ENCODE results near the gene RHCG.

The RHCG gene

DNA sequence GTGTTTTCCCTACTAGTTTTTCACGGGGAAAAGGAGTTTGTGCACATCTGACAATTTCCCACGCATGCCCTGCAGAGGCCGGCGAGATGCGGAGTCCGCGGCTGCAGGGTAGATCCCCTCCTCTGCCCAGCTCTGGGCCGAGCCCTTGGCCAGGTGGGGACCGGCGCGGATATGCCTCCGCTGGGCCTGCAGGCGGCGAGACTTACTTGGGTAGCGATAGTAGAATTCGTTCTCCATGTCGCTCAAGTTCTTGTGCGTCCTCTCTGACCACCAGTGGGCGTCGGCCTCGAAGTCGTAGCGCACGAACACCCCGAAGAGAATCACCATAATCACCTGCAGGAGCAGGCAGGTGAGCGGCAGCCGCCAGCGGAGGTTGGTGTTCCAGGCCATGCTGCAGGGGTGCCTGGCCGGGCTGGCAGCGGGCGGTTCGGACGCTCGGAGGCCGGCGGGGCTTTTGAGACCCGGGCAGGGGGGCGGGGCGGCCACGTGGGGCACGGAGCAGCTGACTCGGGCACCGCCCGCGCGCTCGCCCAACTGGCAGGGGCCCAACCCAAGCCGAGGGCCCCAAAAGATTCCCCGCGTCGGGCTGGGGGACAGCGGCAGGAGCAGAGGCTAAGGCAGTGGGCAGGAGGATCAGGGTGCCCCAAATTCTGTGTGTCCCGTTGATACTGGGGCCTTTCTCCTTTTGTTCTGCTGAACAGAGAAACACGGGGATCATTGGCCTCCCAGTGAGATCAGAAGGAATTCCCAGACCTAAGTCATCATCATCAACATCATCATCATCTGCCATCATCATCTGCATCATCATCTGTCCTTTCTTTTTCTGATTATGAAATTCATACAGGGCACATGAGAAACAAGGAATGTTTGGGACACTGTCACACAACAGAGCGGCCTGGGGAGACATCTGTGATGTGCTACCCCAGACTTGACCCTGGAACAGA is at the start of gene RHCG:
Gene RHCG, minus strand, starts transcription at position 429 of the 944 bp plus-strand sequence. Its CDS starts 39 bp downstream, at position 390.
- DNase-seq (ENCODE audit: low read depth in 1 of 2, low spot score in 1 of 2), result no peak

DNA sequence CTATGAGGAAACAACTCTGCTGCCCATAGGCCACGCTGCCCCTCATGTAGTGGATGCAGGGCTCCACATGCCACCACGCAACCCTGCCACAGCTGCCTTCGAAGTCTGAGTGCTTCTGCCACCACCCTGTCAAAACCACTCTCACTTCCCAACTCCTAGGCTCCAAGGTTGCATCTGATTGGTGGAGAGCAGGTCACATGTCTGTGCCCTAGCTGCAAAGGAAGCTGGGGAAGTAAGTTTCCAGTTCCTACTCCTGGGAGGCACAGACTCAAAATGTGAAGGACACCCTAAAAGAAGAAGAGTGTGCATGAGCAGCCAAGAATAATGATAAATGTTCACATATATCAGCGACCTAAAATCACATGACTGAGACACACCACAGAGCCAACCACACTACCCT is 47.0 kb upstream of the RHCG start:
- DNase-seq (ENCODE audit: low read depth in 1 of 2, low spot score in 1 of 2), result no peak

DNA sequence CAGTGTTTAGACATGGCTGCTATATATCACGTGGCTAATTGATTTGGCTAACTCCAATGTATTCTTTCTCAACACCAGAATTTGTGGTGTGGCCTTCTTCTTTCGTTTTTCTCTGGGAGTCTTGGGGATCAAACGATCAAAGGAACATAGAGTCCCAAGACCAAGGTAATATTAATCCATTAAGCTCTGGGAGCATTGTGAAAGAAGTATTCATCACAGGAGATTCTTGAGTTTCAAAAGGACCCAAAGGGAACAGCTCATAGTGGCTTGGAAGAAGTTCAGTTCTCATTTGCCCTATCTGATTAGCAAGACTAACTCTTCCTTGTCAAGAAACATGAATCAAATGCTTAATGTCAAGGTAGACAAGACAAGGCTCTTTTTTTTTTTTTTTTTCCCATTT is 46.0 kb upstream of the RHCG start:
- DNase-seq (ENCODE audit: low read depth in 1 of 2, low spot score in 1 of 2), result no peak

DNA sequence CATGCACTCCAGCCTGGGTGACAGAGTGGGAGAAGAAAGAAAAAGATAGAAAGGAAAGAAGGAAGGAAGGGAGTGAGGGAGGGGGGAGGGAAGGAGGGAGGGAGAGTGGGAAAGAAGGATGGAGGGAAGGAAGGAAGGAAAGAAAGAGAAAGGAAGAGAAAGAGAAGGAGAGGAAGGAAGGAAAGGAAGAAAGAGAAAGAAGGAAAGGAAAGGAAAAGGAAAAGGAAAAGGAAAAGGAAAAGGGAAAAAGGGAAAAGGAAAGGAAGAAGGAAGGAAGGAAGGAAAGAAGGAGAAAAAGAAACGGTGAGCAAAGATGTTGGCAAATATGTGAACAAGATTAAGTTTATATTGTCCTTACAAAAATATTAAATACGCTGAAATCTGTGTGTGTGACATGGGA is 42.6 kb upstream of the RHCG start:
- DNase-seq (ENCODE audit: low read depth in 1 of 2, low spot score in 1 of 2), result no peak

DNA sequence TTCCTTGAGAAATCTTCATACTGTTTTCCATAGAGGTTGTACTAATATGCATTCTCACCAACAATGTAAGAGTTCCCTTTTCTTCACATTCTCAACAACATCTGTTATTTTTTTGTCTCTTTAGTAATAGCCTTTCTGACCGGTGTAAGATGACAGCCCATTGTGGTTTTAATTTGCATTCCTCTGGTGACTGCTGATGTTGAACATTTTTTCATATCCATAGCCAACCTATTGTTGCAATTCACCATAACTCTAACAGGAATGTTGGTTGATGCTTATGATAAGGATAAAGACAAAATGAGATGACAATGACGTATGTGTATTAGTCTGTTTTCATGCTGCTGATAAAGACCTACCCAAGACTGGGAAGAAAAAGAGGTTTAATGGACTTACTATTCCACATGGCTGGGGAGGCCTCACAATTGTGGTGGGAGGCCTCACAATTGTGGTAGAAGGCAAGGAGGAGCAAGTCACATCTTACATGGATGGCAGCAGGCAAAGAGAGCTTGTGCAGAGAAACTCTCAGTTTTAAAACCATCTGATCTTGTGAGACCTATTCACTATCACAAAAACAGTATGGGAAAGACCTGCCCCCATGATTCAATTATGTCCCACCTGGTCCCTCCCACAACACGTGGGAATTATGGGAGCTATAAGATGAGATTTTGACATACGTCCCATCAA is 37.6 kb upstream of the RHCG start:
- DNase-seq (ENCODE audit: low read depth in 1 of 2, low spot score in 1 of 2), result no peak

DNA sequence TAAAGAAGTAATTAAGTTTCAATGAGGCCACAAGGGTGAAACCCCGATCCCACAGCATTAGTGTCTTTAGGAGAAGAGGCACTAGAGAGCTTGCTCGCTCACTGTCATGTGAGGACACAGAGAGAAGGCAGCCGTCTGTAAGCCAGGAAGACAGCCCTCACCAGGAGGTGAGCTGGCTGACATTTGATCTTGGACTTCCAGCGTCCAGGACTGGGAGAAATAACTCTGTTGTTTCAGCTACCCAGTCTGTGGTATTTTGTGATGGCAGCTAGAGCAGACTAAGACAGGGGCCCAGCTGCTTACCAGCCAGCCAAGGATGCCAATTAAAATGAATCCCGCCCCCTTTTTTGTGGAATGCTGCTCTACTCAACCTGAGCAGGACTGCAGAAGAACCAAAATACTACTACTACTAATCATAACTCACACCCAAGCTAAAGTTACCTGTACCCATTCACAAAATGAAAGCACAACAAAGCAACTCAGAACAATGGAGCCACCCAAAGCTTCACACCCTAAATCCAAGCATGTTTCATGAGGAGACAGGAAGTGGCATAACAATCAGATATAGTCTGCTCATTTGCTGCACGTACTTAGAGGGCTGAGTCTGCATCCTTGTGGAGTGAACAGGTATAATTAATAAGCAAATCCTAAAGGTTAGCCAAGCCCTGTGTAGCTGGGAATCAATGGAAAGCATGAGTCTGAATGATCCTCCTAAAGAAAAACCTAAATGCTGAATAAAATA is 35.6 kb upstream of the RHCG start:
- DNase-seq (ENCODE audit: low read depth in 1 of 2, low spot score in 1 of 2), result no peak

DNA sequence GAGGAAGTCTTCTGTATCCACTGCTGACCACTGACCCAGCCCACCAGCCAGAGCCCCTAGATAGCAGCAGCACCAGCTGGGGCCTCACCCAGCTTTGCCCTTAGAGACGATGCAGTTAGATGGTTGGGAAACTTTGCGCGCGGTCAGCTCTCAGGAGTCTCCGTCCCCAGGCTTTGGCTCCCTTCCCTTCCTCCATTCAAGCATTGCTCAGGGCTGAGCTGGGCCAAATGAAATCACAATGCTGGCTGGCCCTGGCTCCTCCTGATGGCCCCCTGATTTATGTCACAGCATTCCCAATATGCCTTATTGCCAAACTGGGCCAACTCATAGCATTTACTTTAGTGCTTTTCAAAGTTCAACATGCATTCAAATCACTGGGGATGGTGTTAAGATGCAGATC is 34.6 kb upstream of the RHCG start:
- DNase-seq (ENCODE audit: low read depth in 1 of 2, low spot score in 1 of 2), result no peak

DNA sequence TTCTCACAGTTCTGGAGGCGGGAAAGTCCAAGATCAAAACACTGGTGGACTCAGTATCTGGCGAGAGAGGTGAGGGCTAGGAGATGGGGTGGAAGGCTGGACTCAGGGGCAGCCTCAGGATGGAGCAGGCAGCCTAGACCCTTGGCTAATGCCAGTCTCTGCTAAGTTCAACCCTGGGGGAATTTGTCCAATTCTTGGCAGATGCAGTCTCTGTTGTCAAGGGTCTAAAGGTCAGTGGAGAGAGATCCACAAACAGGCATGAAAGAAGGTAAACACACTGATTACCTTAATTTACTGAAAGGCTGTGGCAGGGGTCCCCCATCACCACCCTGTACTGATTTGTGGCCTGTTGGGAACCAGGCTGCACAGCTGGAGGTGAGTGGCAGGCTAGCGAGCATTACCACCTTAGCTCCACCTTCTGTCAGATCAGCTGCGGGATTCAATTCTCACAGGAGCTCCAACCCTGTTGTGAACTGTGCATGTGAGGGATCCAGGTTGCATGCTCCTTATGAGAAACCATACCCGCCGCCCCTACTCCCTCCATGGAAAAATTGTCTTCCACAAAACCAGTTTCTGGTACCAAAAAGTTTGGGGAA is 32.5 kb upstream of the RHCG start:
- no peak for DNase-seq (ENCODE audit: low read depth in 1 of 2, low spot score in 1 of 2)

DNA sequence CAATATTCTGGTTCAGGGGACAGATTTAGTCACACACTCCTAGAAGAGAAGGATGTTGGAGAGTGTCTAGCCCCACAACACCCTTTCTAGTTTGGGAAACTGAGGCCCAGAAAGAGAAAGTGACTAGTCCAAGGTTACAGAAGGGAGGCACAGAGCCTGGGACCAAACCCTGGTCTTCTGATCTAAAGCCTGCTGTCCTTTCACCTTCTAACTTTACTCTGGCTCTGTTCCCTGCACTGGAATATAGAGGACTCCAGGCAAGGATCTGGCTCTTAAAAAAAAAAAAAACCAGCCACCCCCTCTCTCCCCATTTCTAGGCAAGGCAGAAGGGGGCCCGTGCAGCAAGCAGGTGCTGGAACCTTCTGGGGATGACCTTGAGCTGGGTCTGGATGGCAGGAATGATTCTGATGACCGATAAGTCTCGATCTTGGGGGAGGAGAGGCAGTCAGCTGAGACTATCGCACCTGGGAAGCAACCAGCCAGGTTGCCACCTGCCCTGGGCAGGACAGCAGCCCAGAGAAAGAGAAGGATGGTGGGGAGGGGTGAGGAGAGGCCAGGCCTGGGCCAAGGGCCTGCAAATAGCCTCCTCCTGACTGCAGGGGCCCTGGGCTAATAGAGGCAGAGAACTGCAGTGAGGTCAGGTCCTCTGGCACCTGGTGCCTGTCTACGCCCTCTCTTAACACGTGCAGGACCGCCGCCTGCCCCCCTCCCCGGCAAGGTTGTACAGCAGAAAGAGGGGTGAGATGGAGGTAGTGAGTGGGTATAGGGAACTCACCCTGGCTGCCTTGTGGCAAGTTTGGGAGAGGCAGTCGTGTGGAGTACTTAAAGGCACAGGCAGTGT is 30.4 kb upstream of the RHCG start:
- no peak for DNase-seq (ENCODE audit: low read depth in 1 of 2, low spot score in 1 of 2)

DNA sequence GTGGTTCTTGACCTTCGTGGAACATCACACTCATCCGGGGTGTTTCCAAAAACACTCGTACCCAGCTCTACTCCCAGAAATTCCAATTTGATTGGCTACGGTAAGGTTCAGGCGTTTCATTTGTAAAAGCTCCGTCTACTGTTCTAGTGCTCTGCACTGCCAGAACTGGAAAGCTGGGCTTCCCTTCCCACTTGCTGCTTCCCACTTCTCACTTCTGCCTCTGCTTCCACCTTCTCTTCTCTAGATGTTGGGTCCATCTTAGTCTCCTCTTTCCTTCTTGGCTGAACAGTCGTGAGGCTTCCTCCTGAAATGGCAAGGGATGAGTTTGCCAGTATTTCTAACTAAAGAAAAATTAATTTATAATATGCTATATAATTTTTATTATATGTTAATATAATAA is 29.8 kb upstream of the RHCG start:
- no peak for DNase-seq (ENCODE audit: low read depth in 1 of 2, low spot score in 1 of 2)

DNA sequence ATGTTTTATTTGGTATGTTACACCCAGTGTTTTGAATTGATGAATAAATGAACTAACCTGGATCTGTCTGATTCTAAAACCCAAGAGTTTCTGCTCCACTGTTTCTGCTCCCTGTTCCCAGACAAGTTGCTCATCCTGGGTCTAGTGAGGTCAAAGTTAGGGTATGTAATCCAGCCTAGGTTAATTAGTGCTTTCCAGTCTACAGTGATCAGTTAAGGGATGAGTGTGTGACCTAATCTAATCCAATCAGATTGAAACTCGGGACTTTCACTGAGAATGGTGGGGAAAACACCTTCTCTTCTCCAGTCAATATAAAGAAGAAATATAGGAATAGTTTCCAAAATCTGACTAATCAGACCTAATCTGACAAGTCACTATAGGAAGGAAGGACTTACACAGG is 27.8 kb upstream of the RHCG start:
- no peak for DNase-seq (ENCODE audit: low read depth in 1 of 2, low spot score in 1 of 2)

DNA sequence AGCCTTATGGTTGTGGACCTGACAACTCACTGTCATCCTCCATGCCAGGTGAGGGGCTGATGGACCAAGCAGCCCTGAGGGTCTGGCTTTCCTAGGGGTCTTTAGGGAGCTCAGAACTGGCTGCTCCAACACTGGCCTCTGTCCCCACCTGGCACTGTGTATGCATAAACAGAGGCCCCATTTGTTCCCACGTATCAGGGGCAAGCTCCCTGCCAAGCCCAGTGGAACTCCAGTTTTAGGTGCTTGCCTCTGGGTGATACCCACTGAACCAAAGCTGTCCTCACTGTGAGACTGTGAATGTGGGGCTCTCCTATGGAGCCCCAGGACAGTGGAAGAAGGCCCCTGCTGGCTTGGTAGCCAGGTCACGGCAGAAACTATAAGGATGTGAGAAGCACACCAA is 26.7 kb upstream of the RHCG start:
- no peak for DNase-seq (ENCODE audit: low read depth in 1 of 2, low spot score in 1 of 2)

DNA sequence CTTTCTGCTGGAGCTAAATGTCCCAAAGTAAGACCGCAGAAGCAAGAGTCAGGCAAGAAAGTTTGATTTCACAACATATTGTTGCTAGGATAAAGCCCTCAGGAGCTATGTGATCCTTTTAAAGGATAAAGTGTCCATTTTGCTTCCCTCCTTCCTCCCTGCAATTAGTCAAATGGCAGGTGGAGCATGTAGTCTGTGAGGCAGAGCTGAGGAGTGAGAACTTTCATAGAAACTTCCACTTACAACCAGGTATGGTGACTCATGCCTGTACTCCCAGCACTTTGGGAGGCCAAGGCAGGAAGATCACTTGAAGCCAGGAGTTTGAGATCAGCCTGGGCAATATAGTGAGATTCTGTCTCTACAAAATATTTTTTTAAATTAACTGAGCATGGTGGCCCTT is 25.2 kb upstream of the RHCG start:
- DNase-seq (ENCODE audit: low read depth in 1 of 2, low spot score in 1 of 2), result no peak

DNA sequence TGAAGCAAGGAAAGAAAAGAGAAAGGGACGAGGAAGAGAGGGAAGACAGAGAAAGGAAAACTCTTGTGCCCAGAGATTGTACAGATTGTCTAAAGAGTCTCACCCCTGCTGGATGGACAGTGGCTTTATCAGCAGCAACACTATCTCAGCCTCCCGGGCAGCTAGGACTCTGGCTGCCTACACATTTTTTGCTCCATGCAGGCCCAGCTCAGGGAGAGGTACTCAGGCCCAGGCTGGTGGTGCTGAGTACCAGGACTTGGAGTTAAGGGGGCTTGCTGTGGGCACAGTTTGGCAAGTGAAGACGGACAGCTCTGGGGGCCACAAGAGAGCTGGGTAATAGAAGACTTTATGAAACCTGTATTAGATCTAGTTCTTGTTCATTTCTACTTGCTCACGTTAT is 19.1 kb upstream of the RHCG start:
- no peak for DNase-seq (ENCODE audit: low read depth in 1 of 2, low spot score in 1 of 2)

DNA sequence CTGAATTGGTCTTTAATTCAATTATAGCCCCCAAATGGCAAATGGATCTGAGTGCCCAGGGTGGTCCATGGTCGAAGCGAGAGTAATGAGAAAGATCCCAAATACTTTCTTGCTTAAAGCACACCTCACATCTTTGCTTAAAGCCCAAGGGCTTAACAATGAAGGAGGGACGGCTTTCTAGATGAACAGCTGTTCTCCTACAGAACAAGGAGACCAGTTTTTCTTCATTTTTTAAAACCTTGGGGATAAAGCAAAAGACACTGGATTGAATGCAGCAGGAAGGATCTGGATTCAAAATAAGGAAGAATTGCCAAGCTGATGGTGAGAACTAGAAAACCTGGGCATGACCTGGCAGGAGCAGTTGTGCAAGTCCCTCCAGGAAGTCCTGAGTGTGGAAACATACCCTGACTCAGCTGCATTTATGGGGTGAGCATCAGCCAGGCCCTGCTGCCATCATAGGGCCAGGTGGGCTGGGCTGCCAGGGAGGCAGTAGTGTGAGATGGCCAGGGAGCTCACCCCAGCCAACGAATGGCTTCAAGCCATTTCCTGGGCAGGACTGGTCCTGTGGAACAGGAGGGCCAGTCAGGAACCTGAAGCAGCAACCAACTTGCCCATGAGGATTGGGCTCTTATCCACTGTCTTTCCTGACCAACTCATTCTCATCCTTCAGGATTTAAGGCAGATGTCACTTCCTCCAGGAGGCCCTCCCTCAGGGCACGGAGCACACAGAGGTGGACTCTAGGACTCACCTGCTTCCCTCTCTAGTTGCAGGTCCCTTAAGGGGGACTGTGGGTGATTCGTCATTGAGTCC is 18.4 kb upstream of the RHCG start:
- DNase-seq (ENCODE audit: low read depth in 1 of 2, low spot score in 1 of 2), result no peak

DNA sequence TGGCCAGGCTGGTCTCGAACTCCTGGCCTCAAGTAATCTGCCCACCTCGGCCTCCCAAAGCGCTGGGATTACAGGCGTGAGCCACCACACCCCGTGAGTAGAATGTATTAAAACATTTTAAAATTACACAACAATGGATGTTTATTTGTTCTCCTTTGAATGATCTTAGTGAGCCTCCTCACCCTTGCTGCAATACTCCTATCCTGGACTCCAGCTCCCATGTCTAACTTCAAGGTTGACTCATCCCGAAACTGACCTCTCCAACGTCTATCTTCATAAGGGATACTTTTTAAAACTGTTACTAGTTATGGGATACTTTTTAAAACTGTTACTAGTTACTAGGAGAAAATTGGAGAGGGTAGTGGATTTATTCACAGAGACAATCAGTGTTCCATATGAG is 17.8 kb upstream of the RHCG start:
- DNase-seq (ENCODE audit: low read depth in 1 of 2, low spot score in 1 of 2), result no peak

DNA sequence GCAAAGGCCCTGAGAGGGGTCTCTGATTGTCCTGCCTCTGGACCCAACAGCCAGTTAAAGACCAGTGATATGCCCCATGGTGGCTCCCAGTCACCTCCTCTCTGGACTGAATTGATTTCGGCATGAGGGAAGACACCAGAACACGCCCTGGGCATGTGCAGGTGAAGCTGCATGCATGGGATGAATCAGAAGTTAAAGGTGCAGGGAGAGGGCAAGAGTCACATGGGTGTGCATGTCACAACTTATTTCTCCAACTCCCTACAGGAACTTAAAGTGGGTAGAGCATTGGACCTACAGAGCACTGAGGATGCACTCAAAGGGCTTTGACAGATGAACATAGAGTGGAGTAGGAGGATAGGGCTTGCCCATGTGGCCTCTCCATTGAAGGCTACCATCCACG is 16.9 kb upstream of the RHCG start:
- no peak for DNase-seq (ENCODE audit: low read depth in 1 of 2, low spot score in 1 of 2)

DNA sequence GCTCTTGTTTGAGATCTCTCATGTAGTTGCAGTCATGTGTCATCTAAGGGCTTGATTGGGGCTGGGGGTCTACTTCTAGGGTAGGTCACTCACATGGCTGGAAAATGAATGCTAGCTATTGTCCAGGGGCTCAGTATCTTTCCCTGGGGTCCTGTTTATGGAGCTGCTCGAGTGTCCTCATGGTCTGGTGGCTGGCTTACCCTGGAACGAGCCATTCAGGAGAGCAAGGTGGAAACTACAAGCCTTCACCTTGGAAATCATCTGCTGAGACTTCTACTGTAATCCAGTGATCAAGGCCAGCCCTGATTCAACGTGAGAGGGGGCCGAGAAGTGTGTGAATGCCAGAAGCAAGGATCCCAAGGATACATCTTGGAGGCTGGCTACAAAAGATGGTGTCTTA is 16.2 kb upstream of the RHCG start:
- no peak for DNase-seq (ENCODE audit: low read depth in 1 of 2, low spot score in 1 of 2)

DNA sequence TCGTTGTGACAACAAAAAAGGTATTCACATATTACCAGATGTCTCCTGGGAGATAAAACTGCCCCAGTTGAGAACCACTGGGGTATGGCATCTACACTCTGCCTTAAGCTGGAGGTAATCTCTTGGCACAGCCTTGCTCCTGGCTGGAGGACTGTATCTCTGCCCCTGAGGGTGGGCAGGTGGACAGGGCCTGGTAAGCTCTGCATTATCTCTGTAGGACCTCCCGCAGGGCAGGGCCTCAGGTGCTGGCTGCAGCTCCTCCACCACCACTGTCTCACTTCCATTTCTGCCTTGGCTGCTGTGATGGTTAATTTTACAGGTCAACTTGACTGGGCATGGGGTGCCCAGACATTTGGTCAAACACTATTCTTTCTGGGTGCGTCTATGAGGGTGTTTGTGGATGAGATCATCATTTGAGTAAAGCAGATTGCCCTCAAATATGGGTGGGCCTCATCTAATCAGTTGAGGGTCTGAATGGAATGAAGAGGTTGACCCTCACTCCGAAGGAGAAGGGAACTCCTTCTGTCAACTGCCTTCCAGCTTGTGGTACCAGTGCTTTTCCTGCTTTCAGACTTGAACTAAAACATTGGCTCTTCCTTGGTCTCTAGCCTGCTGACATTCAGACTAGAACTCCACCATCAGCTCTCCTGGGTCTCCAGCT is 9.8 kb upstream of the RHCG start:
- DNase-seq (ENCODE audit: low read depth in 1 of 2, low spot score in 1 of 2), result no peak

Measured in activated T-helper 1 cell treated with anti-CD3 and anti-CD28 coated beads, Interleukin-2, amount 50 U/mL, for 16 hours (primary cell).